PC-3 (cell line): Measurements from ENCODE around the gene SLF2. TPM values are rescaled to one million over a fixed set of nuclear protein-coding genes. Genes with fewer than 3 reads are reported as not detected.

Source experiments
- ATAC-seq: fragments of 200-7000 bp; cut with Tn5 transposase; 2 replicates; pipeline ENCODE4 v1.9.1; 2020; ENCODE audit warnings: mild to moderate bottlenecking, moderate library complexity
- BruUV-seq: library from RNA; stranded (reverse); fragments of 400-500 nt; replicated peaks from 2 replicates; lab custom pipeline; 2021; lab: Mats Ljungman, UMichigan
- CTCF ChIA-PET: fragments of 300-600 bp; sonication (Branson Sonifier 250); formaldehyde crosslinking; loops from one replicate; lab custom pipeline; 2022; ENCODE audit warnings: antibody characterized with exemption; lab: Charles Lee
- POLR2A ChIA-PET: fragments of 300-600 bp; sonication (Branson Sonifier 250); formaldehyde crosslinking; loops from one replicate; lab custom pipeline; 2022; ENCODE audit warnings: antibody characterized with exemption; ENCODE audit not compliant: unreplicated experiment; lab: Charles Lee
- DNase-seq: peaks from one replicate; pipeline ENCODE4 v3.0.0-alpha.2; 2015
- H2AFZ ChIP-seq: fragments of 300-600 bp; sonication (generic); 2 replicates; pipeline ENCODE4 v1.6.0; 2016; ENCODE audit warnings: antibody characterized with exemption, low read length
- H3F3A ChIP-seq: fragments of 300-600 bp; sonication (generic); one replicate; pipeline ENCODE4 v1.6.0; 2017; ENCODE audit warnings: antibody characterized with exemption, low read length, control low read depth, mild to moderate bottlenecking; ENCODE audit not compliant: unreplicated experiment
- H3K27ac ChIP-seq: fragments of 300-600 bp; sonication (generic); 2 replicates; pipeline ENCODE4 v1.5.1; 2016; ENCODE audit warnings: mild to moderate bottlenecking, low read length
- H3K27me3 ChIP-seq: fragments of 300-600 bp; sonication (generic); 2 replicates; pipeline ENCODE4 v1.6.1; 2016; ENCODE audit warnings: low read length, mixed read lengths
- H3K36me3 ChIP-seq: fragments of 300-600 bp; sonication (generic); 2 replicates; pipeline ENCODE4 v1.6.1; 2016; ENCODE audit warnings: low read depth, mixed run types, low read length, mixed read lengths
- H3K4me1 ChIP-seq: fragments of 300-600 bp; sonication (generic); 2 replicates; pipeline ENCODE4 v1.5.1; 2016; ENCODE audit warnings: low read length; ENCODE audit not compliant: insufficient read depth
- H3K4me2 ChIP-seq: fragments of 300-600 bp; sonication (generic); 2 replicates; pipeline ENCODE4 v1.6.0; 2016; ENCODE audit warnings: low read length
- H3K4me3 ChIP-seq: fragments of 300-600 bp; sonication (generic); 2 replicates; pipeline ENCODE4 v1.5.1; 2016; ENCODE audit warnings: mild to moderate bottlenecking, low read length, mixed read lengths
- H3K79me2 ChIP-seq: fragments of 300-600 bp; sonication (generic); 2 replicates; pipeline ENCODE4 v1.6.1; 2017; ENCODE audit warnings: low read length, mixed read lengths
- H3K9ac ChIP-seq: fragments of 300-600 bp; sonication (generic); 2 replicates; pipeline ENCODE4 v1.6.0; 2016; ENCODE audit warnings: mild to moderate bottlenecking, low read length
- H3K9me2 ChIP-seq: fragments of 300-600 bp; sonication (generic); replicated peaks from 2 replicates; pipeline ENCODE4 v1.6.1; 2016; ENCODE audit warnings: mixed run types, low read length, mixed read lengths
- H3K9me3 ChIP-seq: fragments of 300-600 bp; sonication (generic); 2 replicates; pipeline ENCODE4 v1.6.1; 2016; ENCODE audit warnings: low read length, mixed read lengths
- H4K20me1 ChIP-seq: fragments of 300-600 bp; sonication (generic); 2 replicates; pipeline ENCODE4 v1.6.1; 2016; ENCODE audit warnings: low read length, mixed read lengths
- EZH2 ChIP-seq: fragments of 300-600 bp; sonication (generic); IDR thresholded peaks from one replicate; pipeline ENCODE4 v1.6.1; 2017; ENCODE audit warnings: antibody characterized with exemption, mild to moderate bottlenecking, low read length; ENCODE audit not compliant: unreplicated experiment
- EZH2phosphoT487 ChIP-seq: fragments of 300-600 bp; sonication (generic); IDR thresholded peaks from 2 replicates; pipeline ENCODE4 v1.6.1; 2018; ENCODE audit warnings: mild to moderate bottlenecking, antibody characterized with exemption, low read length, borderline replicate concordance
- intact Hi-C: fragments of 100-400 bp; cut with micrococcal nuclease; formaldehyde crosslinking; loops from 2 replicates; pipeline ENCODE4 v1.9.0; 2023
- microRNA-seq: library from miRNA; unstranded; fragments of <30 nt; microRNA quantifications from one replicate; pipeline ENCODE4 v1.1.0, GENCODE V29; 2020; ENCODE audit not compliant: unreplicated experiment
- total RNA-seq: library from RNA; depleted of rRNA; stranded (reverse); fragments of >200 nt; gene quantifications from 2 replicates; pipeline ENCODE4 v1.2.3, GENCODE V29; 2014; rRNA removed
- TF ChIP-seq, protein P1 (sequence below): fragments of 300-600 bp; sonication (generic); conservative IDR thresholded peaks from 2 replicates; pipeline ENCODE4 v1.5.1; 2017; ENCODE audit warnings: antibody characterized with exemption, low read depth, mild to moderate bottlenecking, low read length

The SLF2 gene
- total RNA-seq, 1 experiment from 2014 or later: 19.5 TPM

DNA sequence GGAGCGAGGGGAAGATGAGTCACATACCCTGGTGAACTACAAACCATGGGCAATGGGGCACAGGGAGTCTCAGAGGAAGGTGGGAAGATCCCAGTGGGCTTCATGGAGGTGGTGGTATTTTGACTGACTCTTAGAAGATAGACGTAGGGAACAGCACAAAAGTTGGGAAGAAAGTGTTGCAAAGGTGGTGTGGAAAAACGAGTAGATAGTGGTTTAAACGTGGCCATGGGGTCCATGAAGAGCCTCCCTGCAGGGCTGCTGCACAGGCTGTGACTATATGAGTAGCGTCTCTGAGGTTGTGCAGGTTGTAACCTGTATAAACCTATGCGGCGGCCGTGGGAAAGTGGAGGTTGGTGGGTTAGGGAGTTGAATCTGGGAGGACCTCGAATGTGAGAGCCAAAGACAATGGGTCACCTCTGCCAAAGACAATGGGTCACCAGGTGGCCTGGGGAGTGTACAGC, 100.6 kb downstream of the SLF2 start:
- H3K4me3 ChIP-seq: no peak overlapping the region
- no peaks in the 10 kb centered on the region for H3K79me2 ChIP-seq
- no peaks in the 10 kb centered on the region for H4K20me1 ChIP-seq
- peaks cover 29% of the 10 kb centered on the region for H3K4me1 ChIP-seq
- H3F3A ChIP-seq: no peaks in the 10 kb centered on the region
- no peaks in the 10 kb centered on the region for H3K36me3 ChIP-seq
- no TSS peak for BruUV-seq
- peak overlapping the region; percentile 29; the same call in 1 of the 2 replicates for H3K27ac ChIP-seq
- peak overlapping the region; percentile 38; the same call in 1 of the 2 replicates for H2AFZ ChIP-seq
- peak overlapping the region; percentile 33 for H3K4me2 ChIP-seq
- intact Hi-C loops: loop anchor here (1.0 kb wide), 1 partner anchor 15 kb away; no protein-coding TSS in a partner anchor
- TF ChIP-seq EZH2phosphoT487 (no peak), EZH2 (no peak)
- TF ChIP-seq, protein P1, sequence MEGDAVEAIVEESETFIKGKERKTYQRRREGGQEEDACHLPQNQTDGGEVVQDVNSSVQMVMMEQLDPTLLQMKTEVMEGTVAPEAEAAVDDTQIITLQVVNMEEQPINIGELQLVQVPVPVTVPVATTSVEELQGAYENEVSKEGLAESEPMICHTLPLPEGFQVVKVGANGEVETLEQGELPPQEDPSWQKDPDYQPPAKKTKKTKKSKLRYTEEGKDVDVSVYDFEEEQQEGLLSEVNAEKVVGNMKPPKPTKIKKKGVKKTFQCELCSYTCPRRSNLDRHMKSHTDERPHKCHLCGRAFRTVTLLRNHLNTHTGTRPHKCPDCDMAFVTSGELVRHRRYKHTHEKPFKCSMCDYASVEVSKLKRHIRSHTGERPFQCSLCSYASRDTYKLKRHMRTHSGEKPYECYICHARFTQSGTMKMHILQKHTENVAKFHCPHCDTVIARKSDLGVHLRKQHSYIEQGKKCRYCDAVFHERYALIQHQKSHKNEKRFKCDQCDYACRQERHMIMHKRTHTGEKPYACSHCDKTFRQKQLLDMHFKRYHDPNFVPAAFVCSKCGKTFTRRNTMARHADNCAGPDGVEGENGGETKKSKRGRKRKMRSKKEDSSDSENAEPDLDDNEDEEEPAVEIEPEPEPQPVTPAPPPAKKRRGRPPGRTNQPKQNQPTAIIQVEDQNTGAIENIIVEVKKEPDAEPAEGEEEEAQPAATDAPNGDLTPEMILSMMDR: no peak
- no peaks in the 10 kb centered on the region for H3K9me3 ChIP-seq
- no peak for DNase-seq
- no peaks in the 10 kb centered on the region for H3K9me2 ChIP-seq
- H3K27me3 ChIP-seq: no peaks in the 10 kb centered on the region
- ATAC-seq: no peak
- ChIA-PET CTCF (no interaction called here), POLR2A (no interaction called here)
- no peak overlapping the region for H3K9ac ChIP-seq

DNA sequence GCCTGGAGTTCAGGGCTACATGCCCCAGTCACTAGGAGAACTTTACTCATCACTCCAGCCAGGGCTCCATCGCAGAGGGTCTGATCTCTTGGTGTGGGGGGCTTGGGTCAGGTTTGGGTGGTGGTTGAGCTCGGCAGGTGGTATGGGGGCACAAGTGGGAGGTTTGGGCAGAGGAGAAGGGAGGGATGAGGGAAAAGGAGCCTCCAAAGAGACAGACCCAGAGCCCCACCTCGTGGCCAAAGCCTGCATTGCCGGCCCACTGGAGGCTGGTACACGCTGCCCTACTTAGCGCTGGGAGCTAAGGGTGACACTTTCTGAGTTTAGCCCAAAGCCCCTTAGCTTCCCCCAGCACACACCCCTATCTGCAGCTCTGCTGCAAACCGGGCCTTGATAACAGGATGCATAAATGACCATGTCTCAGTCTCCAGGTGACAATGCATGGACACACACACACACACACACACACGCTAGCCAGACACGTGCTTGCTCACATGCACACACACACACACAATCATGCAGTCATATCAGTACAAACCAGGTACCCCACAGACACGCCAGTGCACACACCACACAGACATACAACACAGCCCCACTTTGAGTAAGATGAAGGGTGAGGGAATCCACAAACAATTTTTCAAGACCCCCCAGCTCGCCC, 101.6 kb downstream of the SLF2 start:
- CTCF ChIA-PET: interaction anchor here (1.0 to 1.8 kb wide), 3 partner anchors 10 to 36 kb away, joined by 5 to 15 read pairs (median 5); no protein-coding TSS in a partner anchor
- POLR2A ChIA-PET: interaction anchor here (1.2 kb wide), 1 partner anchor 17 kb away, joined by 13 read pairs; the partner anchor contains the start of genes PDZD7 and SFXN3
- Histone ChIP-seq H3K4me1 (peaks cover 29% of the 10 kb centered on the region), H3K27me3 (no peaks in the 10 kb centered on the region), H2AFZ (no peak overlapping the region), H3K9me3 (no peaks in the 10 kb centered on the region), H3K27ac (no peak overlapping the region), H3K4me2 (0 out of 2 replicates have a peak overlapping the region, but pooled peaks have one; percentile 16), H3K9me2 (no peaks in the 10 kb centered on the region), H3K79me2 (no peaks in the 10 kb centered on the region), H3K36me3 (no peaks in the 10 kb centered on the region), H3K9ac (no peak overlapping the region), H3F3A (no peaks in the 10 kb centered on the region), H3K4me3 (no peak overlapping the region), H4K20me1 (no peaks in the 10 kb centered on the region)
- ATAC-seq (peak; percentile 40), DNase-seq (peak; percentile 78)
- TF ChIP-seq EZH2phosphoT487: no peak
- TF ChIP-seq, protein P1: peak; percentile 81
- no TSS peak for BruUV-seq
- intact Hi-C loops: loop anchor here (1.0 kb wide), 1 partner anchor 20 kb away; no protein-coding TSS in a partner anchor

Small RNAs within 50 kb of the gene (microRNA-seq; reads per million reads assigned to microRNA genes)
- gene MIR608: not detected

Other genes with a start within 250 kb of the SLF2 start
- not detected in 2 replicates for gene PAX2, start 167.4 kb upstream of the SLF2 start, total RNA-seq
- 2.6 TPM in 2 replicates for gene SEMA4G, start 56.5 kb downstream of the SLF2 start, total RNA-seq
- gene MRPL43, start 74.5 kb downstream of the SLF2 start, total RNA-seq: 81.0 and 90.5 TPM in 2 replicates
- 7.5 and 8.0 TPM in 2 replicates for gene TWNK, start 74.6 kb downstream of the SLF2 start, total RNA-seq
- 58.3 and 67.2 TPM in 2 replicates for gene LZTS2, start 86.8 kb downstream of the SLF2 start, total RNA-seq
- 2.5 and 2.8 TPM in 2 replicates for gene PDZD7, start 118.2 kb downstream of the SLF2 start, total RNA-seq
- 46.7 and 63.7 TPM in 2 replicates for gene SFXN3, start 118.3 kb downstream of the SLF2 start, total RNA-seq
- gene KAZALD1, start 149.0 kb downstream of the SLF2 start, total RNA-seq: 24.9 and 25.1 TPM in 2 replicates
- not detected in 2 replicates for gene TLX1, start 218.3 kb downstream of the SLF2 start, total RNA-seq